HuH-7.5 (cell line): ENCODE measurements around the gene TEC.

Experiments
- DNase-seq: peaks from one replicate; pipeline ENCODE4 v3.0.0; 2011; ENCODE audit warnings: low spot score

Gene TEC

DNA sequence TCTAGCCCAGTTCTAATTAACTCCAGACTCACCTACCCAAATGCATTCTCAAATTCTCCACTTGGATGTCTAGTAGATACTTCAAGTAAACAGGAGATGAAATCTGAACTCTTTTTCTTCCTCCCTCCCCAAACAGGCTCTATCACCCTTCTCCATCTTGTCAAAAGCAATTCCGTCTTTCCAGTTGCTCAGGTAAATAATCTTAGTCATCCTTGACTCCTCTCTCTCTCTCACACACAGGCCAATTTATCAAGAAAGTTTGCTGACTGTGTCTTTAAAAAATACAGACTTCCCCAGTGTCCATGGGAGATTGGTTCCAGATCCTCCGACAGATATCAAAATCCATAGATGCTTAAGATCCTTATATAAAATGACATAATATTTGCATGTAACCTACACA lies 148.5 kb downstream of the TEC start:
- no peak for DNase-seq

- DNase-seq: no peak
Observed at GRCh38 chr4:48120132-48120531, 149.5 kb downstream of the TEC start.

DNA sequence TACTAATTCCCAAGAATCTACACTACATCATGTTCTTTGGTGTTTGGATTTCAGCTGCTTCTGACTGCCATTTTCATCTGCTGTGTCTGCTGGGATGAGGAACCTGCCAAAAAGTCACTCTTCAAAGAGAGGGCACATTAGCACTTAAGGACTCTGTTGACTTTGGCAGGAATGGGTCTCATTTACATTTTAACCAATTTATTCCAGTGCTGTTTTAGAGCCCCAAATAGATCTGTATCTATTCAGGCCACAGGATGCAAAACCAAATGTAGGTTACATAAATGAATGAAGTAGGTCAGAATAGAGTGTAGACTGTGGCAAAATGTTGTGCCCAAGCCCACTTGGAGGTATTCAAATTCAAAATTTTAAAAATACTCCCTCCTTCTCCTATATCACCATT lies 150.0 kb downstream of the TEC start:
- no peak for DNase-seq

- DNase-seq: no peak
Observed at GRCh38 chr4:48118081-48118480, 151.6 kb downstream of the TEC start.

GRCh38 chr4:48116582-48116981 lies 153.1 kb downstream of the TEC start:
- DNase-seq: no peak

GRCh38 chr4:48114412-48114811 lies 155.2 kb downstream of the TEC start:
- no peak for DNase-seq

DNA sequence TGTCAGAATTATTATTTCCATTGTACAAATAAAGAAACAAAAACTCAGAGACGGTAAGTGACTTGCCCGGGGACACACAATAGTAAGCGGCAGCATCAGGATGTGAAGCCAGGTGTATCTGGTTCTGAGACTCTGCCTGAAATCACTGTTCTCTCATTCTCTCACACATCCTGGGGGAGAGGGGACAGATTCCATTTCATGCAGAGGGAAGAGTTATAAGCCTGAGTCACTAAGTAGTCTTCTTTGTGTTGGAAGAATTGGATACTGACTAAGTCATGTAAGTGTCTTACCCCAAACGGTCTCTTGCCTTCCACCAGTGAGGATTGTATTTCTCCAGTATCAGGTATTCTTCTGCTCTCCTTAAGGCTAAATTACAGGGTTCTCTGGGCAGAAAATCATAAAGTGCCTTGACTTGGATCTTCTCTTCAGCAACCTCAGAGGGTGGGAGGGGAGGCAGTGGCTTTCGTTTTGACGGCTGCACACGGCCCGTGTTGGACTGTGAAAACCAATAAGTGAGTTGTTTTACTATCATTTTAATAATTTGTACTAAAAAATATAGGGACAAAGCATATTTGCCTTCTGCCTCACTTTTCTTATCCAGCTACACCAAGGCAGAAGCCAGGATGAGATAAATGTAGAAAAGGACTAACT lies 157.5 kb downstream of the TEC start:
- DNase-seq: no peak

GRCh38 chr4:48110452-48110978 lies 159.1 kb downstream of the TEC start:
- DNase-seq: no peak

DNA sequence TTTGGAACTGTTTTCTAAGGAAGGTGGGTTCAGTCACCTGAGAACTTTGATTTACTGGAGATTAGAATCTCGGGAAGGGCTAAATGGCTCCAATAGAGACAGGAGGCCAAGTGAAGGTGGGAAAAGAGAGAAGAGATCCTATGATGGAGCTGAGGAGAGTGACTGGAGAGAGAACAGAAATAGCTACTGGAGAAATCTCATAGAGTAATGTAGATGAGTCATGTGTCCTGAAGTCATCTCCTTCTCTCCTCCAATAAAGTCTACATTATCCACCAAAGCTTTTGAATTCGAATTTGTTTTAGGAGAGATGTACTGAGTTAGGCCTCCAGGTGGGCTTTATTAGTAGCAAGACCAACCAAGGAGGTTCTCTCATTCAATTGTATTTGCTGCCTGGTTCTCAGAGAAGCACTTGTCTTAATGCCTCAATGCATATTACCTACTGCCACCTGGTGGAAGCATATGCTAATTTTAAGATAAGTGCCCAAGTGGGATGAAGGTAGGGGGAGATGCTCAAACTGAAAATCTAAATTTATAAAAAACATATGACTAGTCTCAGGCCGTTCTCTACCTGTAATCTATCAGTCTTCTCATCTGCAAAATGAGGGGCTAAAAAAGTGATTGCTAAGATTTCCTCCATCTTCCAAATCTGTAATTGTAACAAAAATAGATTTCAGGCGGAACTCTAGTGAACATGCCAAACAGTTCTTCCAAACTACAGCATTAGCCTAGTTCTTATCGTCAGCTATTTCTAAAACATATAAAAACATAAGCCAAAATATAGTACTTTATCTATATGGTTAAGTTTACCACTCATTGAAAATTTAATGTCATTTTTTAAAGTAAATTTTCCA lies 160.0 kb downstream of the TEC start:
- peak; percentile 21 for DNase-seq

- no peak for DNase-seq
Observed at GRCh38 chr4:48108309-48109073, 161.1 kb downstream of the TEC start.

DNA sequence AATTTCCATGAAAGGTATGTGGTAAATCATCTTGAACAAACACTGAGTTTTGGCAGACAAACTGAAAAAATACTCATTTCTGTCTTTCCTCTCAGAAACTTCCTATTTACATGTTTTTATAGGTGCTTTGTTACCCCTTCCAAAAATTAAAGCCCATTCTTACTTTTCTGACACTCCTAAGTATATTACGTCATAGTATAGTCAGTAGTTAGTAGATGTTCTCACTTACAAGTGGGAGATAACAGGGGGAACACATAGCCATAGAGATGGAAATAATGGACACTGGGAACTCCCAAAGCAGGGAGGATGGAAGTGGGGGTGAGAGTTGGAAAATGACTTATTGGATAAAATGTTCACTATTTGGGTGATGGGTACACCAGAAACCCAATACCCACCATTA lies 164.4 kb downstream of the TEC start:
- DNase-seq: no peak

GRCh38 chr4:48103483-48104139 lies 166.0 kb downstream of the TEC start:
- DNase-seq: no peak

DNA sequence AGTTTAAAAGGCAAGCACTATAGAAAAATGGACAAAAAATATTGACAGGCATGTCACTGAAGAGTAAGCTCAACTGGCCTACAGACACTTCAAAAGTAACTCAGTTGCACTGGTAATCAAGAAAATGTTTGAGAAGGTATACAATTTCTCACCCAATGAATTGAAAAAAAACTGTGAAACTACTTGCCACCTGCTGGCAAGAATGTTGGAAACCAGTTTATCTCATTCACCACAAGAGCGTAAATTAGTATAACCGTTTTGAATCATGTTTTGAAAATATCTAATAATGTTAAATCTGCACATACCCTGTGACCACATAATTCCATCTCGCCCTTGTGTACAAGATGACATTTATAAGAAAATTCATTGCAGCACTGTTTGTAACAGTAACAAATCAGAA lies 167.3 kb downstream of the TEC start:
- DNase-seq: no peak

DNA sequence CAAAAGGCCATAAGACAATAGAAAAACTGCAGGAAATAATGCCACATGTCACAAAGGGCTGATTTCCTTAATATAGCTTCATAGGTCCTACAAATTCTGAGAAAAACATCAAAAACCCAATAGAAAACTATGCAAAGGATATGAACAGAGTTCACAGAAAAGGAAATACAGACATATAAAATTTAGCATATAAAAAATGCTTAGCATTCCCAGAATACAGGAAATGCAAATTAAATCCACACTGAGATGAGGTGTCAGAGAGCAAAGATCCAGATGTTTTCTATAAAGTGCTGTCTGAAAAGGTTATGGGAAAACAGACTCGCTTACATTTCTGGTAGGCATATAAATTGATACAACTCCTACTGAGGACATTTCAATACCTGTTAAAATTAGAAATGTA lies 169.4 kb downstream of the TEC start:
- no peak for DNase-seq

DNA sequence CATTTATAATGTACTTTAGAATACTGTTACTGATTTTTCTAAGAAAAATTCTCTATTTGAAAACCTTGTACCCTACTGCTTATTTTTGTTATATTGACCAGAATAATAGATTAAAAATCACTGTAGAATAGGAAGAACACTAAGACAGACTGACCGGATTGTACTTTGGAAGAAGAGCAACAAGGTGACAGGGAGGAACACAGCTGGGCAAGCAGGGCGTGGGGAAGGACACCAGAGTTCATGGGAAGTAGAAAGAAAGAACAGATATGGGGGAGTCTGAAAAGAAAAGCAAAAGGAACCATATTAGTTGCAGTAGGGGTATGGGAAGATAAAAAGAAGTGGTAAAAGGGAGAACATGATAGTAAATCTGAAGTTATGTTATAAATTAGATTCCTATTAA lies 174.2 kb downstream of the TEC start:
- DNase-seq: no peak

GRCh38 chr4:48093991-48094416 lies 175.6 kb downstream of the TEC start:
- DNase-seq: no peak

- no peak for DNase-seq
Observed at GRCh38 chr4:48090621-48091020, 179.0 kb downstream of the TEC start.

GRCh38 chr4:48085821-48086589 lies 183.6 kb downstream of the TEC start:
- DNase-seq: no peak
